ENCODE data around the gene PUDP.
"Not testable (repeated sequence)": the region's sequence is repeated elsewhere in the genome, so short reads cannot be mapped to it uniquely, and the experiment has no call there.

The PUDP gene

GRCh38 chrX:7045238-7045955, 102.6 kb downstream of the PUDP start:
- Mint-ChIP-seq H3K4me3 (no peak overlapping the region), H3K27me3 (no peaks in the 10 kb centered on the region), H3K4me1 (peaks cover 9% of the 10 kb centered on the region), H3K27ac (no peak overlapping the region), H3K9me3 (no peaks in the 10 kb centered on the region), H3K36me3 (peaks cover 24% of the 10 kb centered on the region)
- ATAC-seq (ENCODE audit: low read depth) (no peak), DNase-seq (ENCODE audit: low spot score in 2 of 2) (no peak)

- DNase-seq (ENCODE audit: low spot score in 2 of 2); H3K27ac Mint-ChIP-seq; H3K4me1 Mint-ChIP-seq; H3K9me3 Mint-ChIP-seq; H3K27me3 Mint-ChIP-seq; H3K4me3 Mint-ChIP-seq; ATAC-seq (ENCODE audit: low read depth): not testable (repeated sequence)
- peaks cover 20% of the 10 kb centered on the region for H3K36me3 Mint-ChIP-seq
These were observed 104.0 kb downstream of the PUDP start for GRCh38 chrX:7043796-7044433.

GRCh38 chrX:7028246-7028645, 119.7 kb downstream of the PUDP start:
- Mint-ChIP-seq H3K27ac (no peak overlapping the region), H3K9me3 (no peaks in the 10 kb centered on the region), H3K27me3 (no peaks in the 10 kb centered on the region), H3K36me3 (peaks cover 3% of the 10 kb centered on the region), H3K4me3 (no peak overlapping the region), H3K4me1 (no peaks in the 10 kb centered on the region)
- DNase-seq (ENCODE audit: low spot score in 2 of 2): no peak
- no peak for ATAC-seq (ENCODE audit: low read depth)

GRCh38 chrX:7027071-7027470, 120.9 kb downstream of the PUDP start:
- H3K27me3 Mint-ChIP-seq: no peaks in the 10 kb centered on the region
- ATAC-seq (ENCODE audit: low read depth): no peak
- H3K36me3 Mint-ChIP-seq: peaks cover 3% of the 10 kb centered on the region

GRCh38 chrX:7026365-7026764, 121.6 kb downstream of the PUDP start:
- H3K9me3 Mint-ChIP-seq; H3K36me3 Mint-ChIP-seq; H3K4me1 Mint-ChIP-seq; ATAC-seq (ENCODE audit: low read depth); DNase-seq (ENCODE audit: low spot score in 2 of 2); H3K27ac Mint-ChIP-seq; H3K4me3 Mint-ChIP-seq; H3K27me3 Mint-ChIP-seq: not testable (repeated sequence)

More at GRCh38 chrX:7027071-7027470, 120.9 kb downstream of the PUDP start:
- no peak for DNase-seq (ENCODE audit: low spot score in 2 of 2)
- Mint-ChIP-seq H3K27ac (no peak overlapping the region), H3K4me1 (no peaks in the 10 kb centered on the region), H3K9me3 (no peaks in the 10 kb centered on the region), H3K4me3 (no peak overlapping the region)

- Mint-ChIP-seq H3K4me3 (no peak overlapping the region), H3K9me3 (no peaks in the 10 kb centered on the region), H3K27me3 (no peaks in the 10 kb centered on the region), H3K27ac (no peak overlapping the region), H3K4me1 (no peaks in the 10 kb centered on the region), H3K36me3 (peaks cover 3% of the 10 kb centered on the region)
- ATAC-seq (ENCODE audit: low read depth) (no peak), DNase-seq (ENCODE audit: low spot score in 2 of 2) (no peak)
These were observed 122.5 kb downstream of the PUDP start for GRCh38 chrX:7025471-7025870.

- H3K36me3 Mint-ChIP-seq: peaks cover 3% of the 10 kb centered on the region
- ATAC-seq (ENCODE audit: low read depth) (no peak), DNase-seq (ENCODE audit: low spot score in 2 of 2) (no peak)
- no peaks in the 10 kb centered on the region for H3K27me3 Mint-ChIP-seq
- H3K4me1 Mint-ChIP-seq: no peaks in the 10 kb centered on the region
- no peaks in the 10 kb centered on the region for H3K9me3 Mint-ChIP-seq
- H3K4me3 Mint-ChIP-seq: no peak overlapping the region
- H3K27ac Mint-ChIP-seq: no peak overlapping the region
These were observed 123.1 kb downstream of the PUDP start for GRCh38 chrX:7024850-7025249.

- H3K4me1 Mint-ChIP-seq; DNase-seq (ENCODE audit: low spot score in 2 of 2); H3K36me3 Mint-ChIP-seq; ATAC-seq (ENCODE audit: low read depth); H3K9me3 Mint-ChIP-seq; H3K27me3 Mint-ChIP-seq; H3K4me3 Mint-ChIP-seq; H3K27ac Mint-ChIP-seq: not testable (repeated sequence)
These were observed 125.0 kb downstream of the PUDP start for GRCh38 chrX:7022996-7023395.

GRCh38 chrX:7021991-7022390, 126.0 kb downstream of the PUDP start:
- no peak overlapping the region for H3K4me3 Mint-ChIP-seq
- no peak for DNase-seq (ENCODE audit: low spot score in 2 of 2)
- no peaks in the 10 kb centered on the region for H3K4me1 Mint-ChIP-seq
- no peaks in the 10 kb centered on the region for H3K27me3 Mint-ChIP-seq
- no peak overlapping the region for H3K27ac Mint-ChIP-seq
- no peaks in the 10 kb centered on the region for H3K9me3 Mint-ChIP-seq
- no peaks in the 10 kb centered on the region for H3K36me3 Mint-ChIP-seq
- no peak for ATAC-seq (ENCODE audit: low read depth)

GRCh38 chrX:7019555-7019954, 128.4 kb downstream of the PUDP start:
- Mint-ChIP-seq H3K27ac (no peak overlapping the region), H3K9me3 (no peaks in the 10 kb centered on the region)
- no peak for ATAC-seq (ENCODE audit: low read depth)

GRCh38 chrX:7012262-7012834, 135.6 kb downstream of the PUDP start:
- H3K4me1 Mint-ChIP-seq; H3K27ac Mint-ChIP-seq; ATAC-seq (ENCODE audit: low read depth); DNase-seq (ENCODE audit: low spot score in 2 of 2); H3K4me3 Mint-ChIP-seq; H3K27me3 Mint-ChIP-seq; H3K36me3 Mint-ChIP-seq; H3K9me3 Mint-ChIP-seq: not testable (repeated sequence)

More at GRCh38 chrX:7019555-7019954, 128.4 kb downstream of the PUDP start:
- DNase-seq (ENCODE audit: low spot score in 2 of 2): no peak
- no peaks in the 10 kb centered on the region for H3K36me3 Mint-ChIP-seq
- H3K4me3 Mint-ChIP-seq: no peak overlapping the region
- H3K27me3 Mint-ChIP-seq: no peaks in the 10 kb centered on the region
- no peaks in the 10 kb centered on the region for H3K4me1 Mint-ChIP-seq

GRCh38 chrX:7010897-7011296, 137.1 kb downstream of the PUDP start:
- H3K36me3 Mint-ChIP-seq; DNase-seq (ENCODE audit: low spot score in 2 of 2); ATAC-seq (ENCODE audit: low read depth); H3K27ac Mint-ChIP-seq; H3K4me3 Mint-ChIP-seq; H3K9me3 Mint-ChIP-seq; H3K27me3 Mint-ChIP-seq; H3K4me1 Mint-ChIP-seq: not testable (repeated sequence)

- ATAC-seq (ENCODE audit: low read depth); H3K9me3 Mint-ChIP-seq; H3K36me3 Mint-ChIP-seq; H3K27ac Mint-ChIP-seq; H3K27me3 Mint-ChIP-seq; DNase-seq (ENCODE audit: low spot score in 2 of 2); H3K4me1 Mint-ChIP-seq; H3K4me3 Mint-ChIP-seq: not testable (repeated sequence)
These were observed 140.6 kb downstream of the PUDP start for GRCh38 chrX:7007328-7007727.

Data from memory B cell (primary cell).